Smooth muscle cell (in vitro differentiated cells): Measurements from ENCODE around the gene LDLRAD4. TPM values are rescaled to one million over a fixed set of nuclear protein-coding genes. Genes with fewer than 3 reads are reported as not detected.

ENCODE experiments used
- DNase-seq: peaks from one replicate; lab custom pipeline; 2025; ENCODE audit not compliant: unreplicated experiment; lab: John Stamatoyannopoulos, UW
- H2AFZ ChIP-seq: fragments of 200-600 bp; sonication (generic); 2 replicates; pipeline ENCODE4 v1.6.0; 2016; ENCODE audit warnings: antibody characterized with exemption, low read depth, mild to moderate bottlenecking
- H3F3A ChIP-seq: fragments of 200-600 bp; sonication (generic); 2 replicates; pipeline ENCODE4 v1.6.0; 2017; ENCODE audit warnings: antibody characterized with exemption, low read depth
- H3K27ac ChIP-seq: fragments of 200-600 bp; sonication (generic); 2 replicates; pipeline ENCODE4 v1.5.1; 2016; ENCODE audit warnings: low read depth, mild to moderate bottlenecking
- H3K27me3 ChIP-seq: fragments of 200-600 bp; sonication (generic); 2 replicates; pipeline ENCODE4 v1.6.1; 2016; ENCODE audit warnings: low read depth, mild to moderate bottlenecking
- H3K36me3 ChIP-seq: fragments of 200-600 bp; sonication (generic); 2 replicates; pipeline ENCODE4 v1.5.1; 2016; ENCODE audit warnings: low read depth
- H3K4me1 ChIP-seq: fragments of 200-600 bp; sonication (generic); 2 replicates; pipeline ENCODE4 v1.5.1; 2016; ENCODE audit warnings: low read depth
- H3K4me2 ChIP-seq: fragments of 200-600 bp; sonication (generic); 2 replicates; pipeline ENCODE4 v1.6.0; 2016; ENCODE audit warnings: mild to moderate bottlenecking
- H3K4me3 ChIP-seq: fragments of 200-600 bp; sonication (generic); 2 replicates; pipeline ENCODE4 v1.5.1; 2016; ENCODE audit warnings: mild to moderate bottlenecking
- H3K79me2 ChIP-seq: fragments of 200-600 bp; sonication (generic); 2 replicates; pipeline ENCODE4 v1.6.0; 2016; ENCODE audit warnings: low read depth, mild to moderate bottlenecking
- H3K9ac ChIP-seq: fragments of 200-600 bp; sonication (generic); 2 replicates; pipeline ENCODE4 v1.6.0; 2016; ENCODE audit warnings: low read depth
- H3K9me3 ChIP-seq: fragments of 200-600 bp; sonication (generic); replicated peaks from 2 replicates; pipeline ENCODE4 v1.5.1; 2016; ENCODE audit warnings: low read depth
- H4K20me1 ChIP-seq: fragments of 200-600 bp; sonication (generic); 2 replicates; pipeline ENCODE4 v1.6.0; 2016; ENCODE audit warnings: low read depth
- WGBS: methylation state at CpG from one replicate; pipeline ENCODE4 v1.1.7; 2016; ENCODE audit warnings: low lambda C conversion rate; 5-methylcytosine and 5-hydroxymethylcytosine counted together
- polyA plus RNA-seq: library from polyadenylated mRNA; unstranded; fragments of >200 nt; fragmentation: Nextera tagmentation; extraction: Ambion mirVana; gene quantifications from 2 replicates; pipeline ENCODE4 v1.2.1, GENCODE V29; 2016
- total RNA-seq: library from RNA; depleted of rRNA; stranded (reverse); fragments of >200 nt; gene quantifications from 2 replicates; pipeline ENCODE4 v1.2.3, GENCODE V29; 2014
- TF ChIP-seq, protein P1 (sequence below): fragments of 200-600 bp; sonication (generic); IDR thresholded peaks from 2 replicates; pipeline ENCODE4 v1.5.1; 2017; ENCODE audit warnings: borderline replicate concordance, mild to moderate bottlenecking, antibody characterized with exemption; ENCODE audit not compliant: insufficient read depth, poor library complexity, severe bottlenecking

LDLRAD4 gene
- total and polyA plus RNA-seq, 2 experiments from 2014 or later = 36.2 to 48.3 TPM

DNA sequence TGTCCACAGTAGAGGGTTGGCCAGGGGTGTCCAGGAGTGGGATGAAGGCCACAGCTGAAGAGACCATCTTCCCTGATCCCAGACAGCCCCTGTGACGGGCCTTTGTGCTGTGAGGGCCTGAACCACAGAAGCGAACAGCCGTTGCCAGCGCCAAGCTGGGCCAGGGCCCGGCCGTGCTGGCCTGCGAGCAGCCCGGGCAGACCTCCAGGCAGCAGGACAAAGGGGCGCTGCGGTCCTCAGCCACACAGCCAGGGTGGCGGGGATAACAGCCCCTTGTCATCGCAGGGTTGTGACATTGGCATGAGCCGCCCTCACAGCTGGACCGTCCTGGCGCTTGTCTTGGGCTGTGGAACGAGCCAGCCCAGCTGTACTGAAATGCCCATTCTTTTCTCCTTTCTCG is 346.7 kb downstream of the LDLRAD4 start:
- Histone ChIP-seq H2AFZ (no peak overlapping the region), H3K9me3 (no peaks in the 10 kb centered on the region), H3F3A (peaks cover 15% of the 10 kb centered on the region), H3K4me3 (no peak overlapping the region), H3K9ac (no peak overlapping the region), H3K27ac (no peak overlapping the region), H3K4me2 (no peak overlapping the region), H3K36me3 (no peaks in the 10 kb centered on the region), H4K20me1 (peaks cover 13% of the 10 kb centered on the region), H3K79me2 (peaks cover 6% of the 10 kb centered on the region), H3K4me1 (peaks cover 12% of the 10 kb centered on the region), H3K27me3 (no peaks in the 10 kb centered on the region)
- TF ChIP-seq, protein P1, sequence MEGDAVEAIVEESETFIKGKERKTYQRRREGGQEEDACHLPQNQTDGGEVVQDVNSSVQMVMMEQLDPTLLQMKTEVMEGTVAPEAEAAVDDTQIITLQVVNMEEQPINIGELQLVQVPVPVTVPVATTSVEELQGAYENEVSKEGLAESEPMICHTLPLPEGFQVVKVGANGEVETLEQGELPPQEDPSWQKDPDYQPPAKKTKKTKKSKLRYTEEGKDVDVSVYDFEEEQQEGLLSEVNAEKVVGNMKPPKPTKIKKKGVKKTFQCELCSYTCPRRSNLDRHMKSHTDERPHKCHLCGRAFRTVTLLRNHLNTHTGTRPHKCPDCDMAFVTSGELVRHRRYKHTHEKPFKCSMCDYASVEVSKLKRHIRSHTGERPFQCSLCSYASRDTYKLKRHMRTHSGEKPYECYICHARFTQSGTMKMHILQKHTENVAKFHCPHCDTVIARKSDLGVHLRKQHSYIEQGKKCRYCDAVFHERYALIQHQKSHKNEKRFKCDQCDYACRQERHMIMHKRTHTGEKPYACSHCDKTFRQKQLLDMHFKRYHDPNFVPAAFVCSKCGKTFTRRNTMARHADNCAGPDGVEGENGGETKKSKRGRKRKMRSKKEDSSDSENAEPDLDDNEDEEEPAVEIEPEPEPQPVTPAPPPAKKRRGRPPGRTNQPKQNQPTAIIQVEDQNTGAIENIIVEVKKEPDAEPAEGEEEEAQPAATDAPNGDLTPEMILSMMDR = no peak
- no peak for DNase-seq
- WGBS = 92% methylated on average over 17 of the region's 17 CpGs

DNA sequence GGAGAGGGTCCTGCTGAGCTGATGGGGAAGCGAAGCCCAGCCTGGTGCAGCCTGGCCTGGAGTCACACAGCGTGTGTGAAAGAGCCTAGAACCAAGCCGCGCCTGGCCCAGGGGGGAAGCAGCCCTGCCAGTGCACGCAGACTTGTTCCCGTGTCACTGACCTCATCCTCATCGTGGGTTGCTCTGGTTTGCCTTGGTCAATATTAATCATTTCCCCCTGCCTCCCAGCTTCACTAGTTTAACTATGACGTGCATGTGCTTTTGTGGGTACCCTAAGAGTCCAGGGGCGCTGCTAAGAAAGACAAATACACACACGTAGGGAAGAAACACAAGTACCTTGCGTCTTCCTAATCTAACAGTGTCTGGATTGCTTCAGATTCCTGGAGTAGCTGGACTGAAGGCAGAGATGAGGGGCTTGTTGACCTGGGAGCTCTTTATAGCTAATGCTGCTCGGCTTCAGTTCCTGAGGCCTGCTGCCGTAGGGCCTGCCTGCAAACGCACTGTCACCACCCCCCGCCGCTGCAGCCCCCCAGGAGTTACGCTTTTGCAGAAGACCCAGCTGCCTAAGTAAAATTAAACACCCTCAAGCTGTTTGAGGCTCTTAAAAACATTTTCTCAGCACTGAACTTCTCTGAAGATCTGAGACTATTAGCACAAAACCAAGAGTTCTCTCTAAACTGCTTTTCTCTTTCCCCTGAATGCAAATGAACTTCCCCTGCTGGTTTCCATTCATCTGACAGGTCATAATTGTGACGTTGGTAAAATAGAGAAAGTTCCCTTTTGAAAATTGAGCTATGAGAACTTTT is 348.6 kb downstream of the LDLRAD4 start:
- peak overlapping the region; percentile 99 for H3K27ac ChIP-seq
- peak overlapping the region; percentile 84 for H3K9ac ChIP-seq
- TF ChIP-seq, protein P1 = no peak
- WGBS = 38% methylated on average over 18 of the region's 18 CpGs
- DNase-seq = no peak
- no peaks in the 10 kb centered on the region for H3K36me3 ChIP-seq
- H3K9me3 ChIP-seq = no peaks in the 10 kb centered on the region
- no peak overlapping the region for H3K4me3 ChIP-seq
- peaks cover 16% of the 10 kb centered on the region for H4K20me1 ChIP-seq
- peaks cover 20% of the 10 kb centered on the region for H3F3A ChIP-seq
- no peak overlapping the region for H2AFZ ChIP-seq
- H3K4me2 ChIP-seq = peak overlapping the region; percentile 72
- peaks cover 12% of the 10 kb centered on the region for H3K4me1 ChIP-seq
- peaks cover 6% of the 10 kb centered on the region for H3K79me2 ChIP-seq
- H3K27me3 ChIP-seq = no peaks in the 10 kb centered on the region

DNA sequence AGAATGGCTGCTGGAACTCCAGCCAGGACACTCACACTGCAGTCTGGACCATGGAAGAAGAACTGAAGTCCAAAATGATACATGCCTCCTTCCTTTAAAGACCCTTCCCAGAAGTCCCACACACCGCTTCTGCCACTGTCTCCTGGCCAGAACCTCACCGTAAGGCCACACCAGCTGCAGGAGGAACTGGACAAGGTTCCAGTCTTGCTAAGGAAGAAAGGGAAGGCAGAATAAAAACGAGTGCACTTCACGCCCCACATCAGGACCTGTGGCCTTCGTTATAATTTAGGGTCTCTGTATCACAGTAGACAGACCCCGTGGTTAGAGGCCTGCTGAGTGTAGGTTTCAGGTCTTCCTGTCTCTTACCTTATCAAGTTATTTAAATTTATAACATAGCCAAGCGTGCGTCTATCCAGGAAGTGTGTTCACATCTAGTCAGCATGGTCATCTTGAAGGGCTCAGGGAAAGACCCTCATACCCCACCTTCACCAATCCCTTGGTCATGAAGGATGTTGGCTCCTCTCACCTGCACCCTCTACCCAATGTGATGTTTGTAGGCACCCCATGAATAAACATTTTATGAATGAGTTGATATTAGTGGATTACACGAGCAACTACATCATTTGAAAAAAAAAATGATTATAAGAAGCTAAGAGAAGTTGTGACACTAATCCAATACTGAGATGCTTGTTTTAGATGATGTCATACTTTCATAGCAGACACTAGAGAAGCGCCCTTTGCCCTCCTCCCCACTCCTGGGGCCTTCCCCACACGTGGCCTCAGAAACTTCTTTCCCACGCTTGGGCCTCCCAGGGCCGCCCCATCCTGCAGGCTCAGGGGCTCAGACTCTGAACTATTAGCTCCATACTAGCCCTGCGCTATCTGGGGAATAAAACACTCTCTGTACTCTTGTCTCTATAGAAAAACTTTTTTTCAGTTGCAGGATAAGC is 350.2 kb downstream of the LDLRAD4 start:
- H3K36me3 ChIP-seq = no peaks in the 10 kb centered on the region
- peaks cover 30% of the 10 kb centered on the region for H4K20me1 ChIP-seq
- H3K79me2 ChIP-seq = peaks cover 6% of the 10 kb centered on the region
- H3K9me3 ChIP-seq = no peaks in the 10 kb centered on the region
- peaks cover 8% of the 10 kb centered on the region for H3K4me1 ChIP-seq
- TF ChIP-seq, protein P1 = no peak
- H2AFZ ChIP-seq = no peak overlapping the region
- peak overlapping the region; percentile 84 for H3K9ac ChIP-seq
- H3K27ac ChIP-seq = peak overlapping the region; percentile 99
- H3K27me3 ChIP-seq = no peaks in the 10 kb centered on the region
- 79% methylated on average over 14 of the region's 14 CpGs for WGBS
- no peak overlapping the region for H3K4me3 ChIP-seq
- H3F3A ChIP-seq = peaks cover 23% of the 10 kb centered on the region
- peak overlapping the region; percentile 43 for H3K4me2 ChIP-seq
- DNase-seq = no peak
